KG1 (cell line): ENCODE results near the gene LARGE1.
"Not testable (repeated sequence)": the region's sequence is repeated elsewhere in the genome, so short reads cannot be mapped to it uniquely, and the experiment has no call there.

Experiments
- DNase-seq: peaks from one replicate; lab custom pipeline; 2025; lab: John Stamatoyannopoulos, UW

LARGE1 gene

GRCh38 chr22:33415401-33415800 is 504.9 kb downstream of the LARGE1 start:
- no peak for DNase-seq

DNA sequence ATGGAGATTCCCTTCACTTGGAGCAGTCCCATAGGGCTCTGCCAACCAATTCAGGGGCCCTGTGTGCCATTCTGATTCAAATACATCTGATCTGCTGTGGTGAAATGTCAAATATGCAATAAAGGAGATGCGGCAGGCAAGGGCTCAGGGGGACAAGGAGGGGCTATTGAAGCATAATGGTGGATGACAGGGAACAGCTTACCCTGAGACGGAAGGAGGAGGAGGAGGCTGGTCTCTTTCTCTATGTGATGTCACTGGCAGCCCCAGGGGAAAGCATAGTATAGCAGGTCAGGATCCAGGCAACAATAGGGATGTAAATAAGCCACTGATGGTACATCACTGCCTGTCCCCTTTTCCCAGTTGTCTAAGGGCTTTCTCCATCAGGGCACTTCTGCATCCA is 511.2 kb downstream of the LARGE1 start:
- DNase-seq = no peak

GRCh38 chr22:33405194-33405593 is 515.1 kb downstream of the LARGE1 start:
- DNase-seq = no peak

GRCh38 chr22:33404723-33405122 is 515.6 kb downstream of the LARGE1 start:
- no peak for DNase-seq

GRCh38 chr22:33402325-33402724 is 518.0 kb downstream of the LARGE1 start:
- no peak for DNase-seq

- no peak for DNase-seq
These were observed 519.0 kb downstream of the LARGE1 start for GRCh38 chr22:33401291-33401690.

DNA sequence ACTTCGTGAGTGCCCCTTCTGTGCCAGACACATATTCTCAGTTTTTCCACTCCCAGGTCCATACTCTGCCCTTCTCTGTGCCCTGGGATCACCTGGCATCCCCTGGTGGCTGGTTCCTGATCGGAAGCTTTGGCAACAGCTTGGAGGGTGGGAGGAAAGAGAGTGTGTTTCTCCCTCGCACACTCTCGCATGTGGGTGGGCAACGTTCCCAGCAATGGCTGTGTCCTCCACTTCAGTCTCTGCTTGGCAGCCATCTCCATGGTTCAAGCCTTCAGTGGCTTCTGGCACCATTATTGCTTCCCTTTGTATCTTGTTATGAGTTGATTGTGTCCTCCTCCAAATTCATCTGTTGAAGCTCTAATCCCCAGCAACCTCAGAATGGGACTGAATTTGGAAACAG is 519.4 kb downstream of the LARGE1 start:
- DNase-seq = no peak

- DNase-seq = no peak
These were observed 520.0 kb downstream of the LARGE1 start for GRCh38 chr22:33400061-33400840.

DNA sequence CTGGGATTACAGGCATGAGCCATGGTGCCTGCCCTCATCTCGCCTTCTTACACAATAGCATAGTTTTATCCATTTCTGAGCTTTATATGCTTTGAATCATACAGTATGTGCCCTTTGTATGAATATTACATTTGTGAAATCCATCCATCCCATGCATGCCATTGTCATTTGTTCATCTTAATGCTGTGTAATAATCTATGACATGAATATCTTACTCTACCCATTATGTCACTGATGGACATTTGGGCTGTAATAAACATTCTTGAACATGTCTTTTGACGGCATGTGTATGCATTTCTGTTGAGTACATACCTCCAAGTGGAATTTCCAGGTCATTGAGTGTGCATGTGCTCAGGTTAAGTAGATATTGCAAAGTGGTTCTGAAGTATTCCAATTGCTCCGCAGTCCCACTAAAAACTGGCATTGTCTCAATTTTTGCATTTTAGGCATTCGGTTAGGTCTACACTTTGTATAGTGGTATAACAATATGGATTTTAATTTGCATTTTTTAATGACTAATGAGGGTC is 522.8 kb downstream of the LARGE1 start:
- DNase-seq = no peak

DNA sequence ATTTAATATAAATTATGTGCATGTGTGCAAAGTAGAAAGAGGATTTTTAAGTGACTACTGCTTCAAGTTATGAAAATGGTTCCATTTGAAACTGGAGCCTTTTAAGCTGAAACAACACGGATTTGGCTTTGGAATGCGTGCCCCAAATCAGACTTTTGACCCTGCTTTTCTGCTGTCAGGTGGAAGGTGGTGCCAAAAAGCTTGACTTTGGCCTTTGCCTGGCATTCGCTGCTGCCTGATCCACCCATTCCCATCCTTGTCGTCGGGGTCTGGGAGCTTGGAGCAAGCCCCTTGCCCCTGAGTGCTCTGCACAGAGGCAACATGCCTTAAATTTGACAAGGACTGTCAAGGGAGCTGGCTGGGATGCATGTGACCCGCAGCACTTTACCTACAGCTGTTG is 526.8 kb downstream of the LARGE1 start:
- DNase-seq = no peak

DNA sequence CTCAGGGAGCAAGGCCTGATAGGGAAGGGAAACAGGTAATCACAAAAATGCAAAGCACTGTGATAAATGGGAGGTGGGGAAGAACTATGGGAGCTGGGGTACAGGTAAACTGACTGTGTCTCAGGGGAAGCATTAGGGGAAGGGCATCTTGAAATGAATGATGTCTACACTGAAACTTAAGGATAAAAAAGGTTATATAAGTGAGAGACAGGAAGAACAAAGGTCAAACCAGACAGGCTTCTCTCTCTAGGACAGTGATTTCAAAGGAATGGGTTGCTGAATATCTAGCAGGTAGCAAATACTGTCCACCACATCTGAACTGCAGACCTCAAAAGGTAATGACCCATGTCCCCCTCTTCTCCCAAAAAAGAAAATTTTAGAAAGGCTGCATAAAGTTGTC is 529.0 kb downstream of the LARGE1 start:
- no peak for DNase-seq

DNA sequence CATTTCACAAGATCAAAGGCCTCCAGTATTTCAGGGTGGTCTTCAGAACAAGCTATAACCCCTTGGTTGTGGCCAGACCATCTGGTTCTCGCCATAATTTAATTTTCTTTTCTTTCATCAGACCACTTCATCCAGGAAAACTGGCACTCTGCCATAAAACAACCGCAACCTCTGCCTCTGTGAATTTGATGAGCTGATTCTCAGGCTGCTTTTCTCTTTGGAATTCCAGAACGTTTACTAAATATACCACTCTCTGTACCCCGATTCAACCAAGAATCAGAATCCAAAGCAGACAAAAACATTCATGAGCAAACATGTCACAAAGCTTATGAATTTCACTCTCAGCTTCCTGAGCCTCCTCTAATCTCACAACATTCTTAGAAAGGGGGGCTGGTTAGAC is 530.3 kb downstream of the LARGE1 start:
- no peak for DNase-seq

DNA sequence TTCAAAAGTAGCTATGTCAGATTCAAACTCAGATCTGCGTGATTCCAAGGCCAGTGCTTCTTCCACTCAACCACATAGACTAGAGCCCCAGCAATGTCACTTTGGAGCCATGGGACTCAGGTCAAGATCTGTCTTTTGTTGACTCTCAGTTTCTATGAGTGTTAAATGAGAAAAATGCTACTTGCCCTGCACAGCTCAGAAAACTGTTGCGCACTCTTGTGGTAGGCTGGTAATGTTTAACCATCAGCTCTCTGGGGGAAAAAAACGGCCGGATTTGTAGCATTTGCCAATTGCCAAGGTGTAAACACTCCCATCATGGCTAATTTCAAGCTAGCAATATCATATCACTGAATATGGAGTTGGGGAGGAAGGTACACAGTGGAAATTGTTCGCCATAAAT is 534.0 kb downstream of the LARGE1 start:
- no peak for DNase-seq

GRCh38 chr22:33385611-33386010 is 534.7 kb downstream of the LARGE1 start:
- DNase-seq = no peak

- DNase-seq = no peak
These were observed 537.8 kb downstream of the LARGE1 start for GRCh38 chr22:33382436-33382835.

GRCh38 chr22:33381531-33382406 is 538.5 kb downstream of the LARGE1 start:
- DNase-seq = no peak

- DNase-seq = no peak
These were observed 539.3 kb downstream of the LARGE1 start for GRCh38 chr22:33380789-33381530.

GRCh38 chr22:33379836-33380235 is 540.4 kb downstream of the LARGE1 start:
- DNase-seq = no peak

GRCh38 chr22:33372875-33373274 is 547.4 kb downstream of the LARGE1 start:
- no peak for DNase-seq

DNA sequence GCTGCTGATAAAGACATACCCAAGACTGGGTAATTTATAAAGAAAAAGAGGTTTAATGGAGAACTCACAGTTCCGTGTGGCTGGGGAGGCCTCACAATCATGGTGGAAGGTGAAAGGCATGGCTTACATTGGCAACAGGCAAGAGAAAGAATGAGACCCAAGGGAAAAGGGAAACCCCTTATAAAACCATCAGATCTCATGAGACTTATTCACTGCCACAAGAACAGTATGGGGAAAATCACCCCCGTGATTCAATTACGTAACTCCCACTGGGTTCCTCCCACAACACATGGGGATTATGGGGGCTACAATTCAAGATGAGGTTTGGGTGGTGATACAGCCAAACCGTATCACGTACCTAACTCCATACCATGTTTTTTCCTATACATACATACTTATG is 557.0 kb downstream of the LARGE1 start:
- DNase-seq = not testable (repeated sequence)

GRCh38 chr22:33362702-33363101 is 557.6 kb downstream of the LARGE1 start:
- no peak for DNase-seq

- no peak for DNase-seq
These were observed 558.7 kb downstream of the LARGE1 start for GRCh38 chr22:33361581-33361980.
